ENCODE measurements around the gene NTN3. TPM values are rescaled to one million over a fixed set of nuclear protein-coding genes. Genes with fewer than 3 reads are reported as not detected.
A peak's percentile ranks its signal among the peaks of the same experiment; 100 is the strongest.

NTN3 gene
- total RNA-seq, 1 donor from 2014 or later: 0.30 TPM

- no peak for DNase-seq (ENCODE audit: low spot score)
- intact Hi-C loops (cut with DNase I): loop anchor here (10.0 kb wide), 1 partner anchor 153 kb away; no protein-coding TSS in a partner anchor
Measured at GRCh38 chr16:2487903-2488531, 16.9 kb downstream of the NTN3 start.

GRCh38 chr16:2489581-2489980, 18.5 kb downstream of the NTN3 start:
- no peak for DNase-seq (ENCODE audit: low spot score)
- intact Hi-C loops (cut with DNase I): loop anchor here (10.0 kb wide), 1 partner anchor 155 kb away; no protein-coding TSS in a partner anchor

GRCh38 chr16:2490190-2491105, 19.4 kb downstream of the NTN3 start:
- intact Hi-C loops (cut with DNase I): no loop called here
- no peak for DNase-seq (ENCODE audit: low spot score)

- DNase-seq (ENCODE audit: low spot score): no peak
- intact Hi-C loops (cut with DNase I): no loop called here
Measured at GRCh38 chr16:2492292-2492691, 21.2 kb downstream of the NTN3 start.

- no peak for DNase-seq (ENCODE audit: low spot score)
- intact Hi-C loops (cut with DNase I): no loop called here
Measured at GRCh38 chr16:2493605-2494004, 22.5 kb downstream of the NTN3 start.

- intact Hi-C loops (cut with DNase I): loop anchor here (5.0 kb wide), 1 partner anchor 67 kb away; the partner anchor contains the start of gene CCNF
Measured at GRCh38 chr16:2494616-2495015, 23.5 kb downstream of the NTN3 start.

GRCh38 chr16:2495041-2495440, 23.9 kb downstream of the NTN3 start:
- intact Hi-C loops (cut with DNase I): loop anchor here (5.0 kb wide), 1 partner anchor 68 kb away; the partner anchor contains the start of gene CCNF
- DNase-seq (ENCODE audit: low spot score): no peak

More at GRCh38 chr16:2494616-2495015, 23.5 kb downstream of the NTN3 start:
- no peak for DNase-seq (ENCODE audit: low spot score)

- intact Hi-C loops (cut with DNase I): loop anchor here (5.0 kb wide), 1 partner anchor 69 kb away; the partner anchor contains the start of gene CCNF
- DNase-seq (ENCODE audit: low spot score): no peak
Measured at GRCh38 chr16:2496223-2497115, 25.4 kb downstream of the NTN3 start.

- intact Hi-C loops (cut with DNase I): loop anchor here (5.0 kb wide), 1 partner anchor 70 kb away; the partner anchor contains the start of gene CCNF
- DNase-seq (ENCODE audit: low spot score): no peak
Measured at GRCh38 chr16:2497116-2497630, 26.1 kb downstream of the NTN3 start.

- intact Hi-C loops (cut with DNase I): loop anchor here (5.0 kb wide), 1 partner anchor 71 kb away; the partner anchor contains the start of gene CCNF
- DNase-seq (ENCODE audit: low spot score): no peak
Measured at GRCh38 chr16:2497695-2498484, 26.8 kb downstream of the NTN3 start.

- intact Hi-C loops (cut with DNase I): loop anchor here (5.0 kb wide), 1 partner anchor 71 kb away; the partner anchor contains the start of gene CCNF
- DNase-seq (ENCODE audit: low spot score): no peak
Measured at GRCh38 chr16:2498531-2499253, 27.6 kb downstream of the NTN3 start.

- no peak for DNase-seq (ENCODE audit: low spot score)
- intact Hi-C loops (cut with DNase I): loop anchor here (5.0 kb wide), 1 partner anchor 72 kb away; the partner anchor contains the start of gene CCNF
Measured at GRCh38 chr16:2499454-2499853, 28.4 kb downstream of the NTN3 start.

GRCh38 chr16:2499890-2500429, 28.9 kb downstream of the NTN3 start:
- intact Hi-C loops (cut with DNase I): loop anchor here (2.0 to 10.0 kb wide), 3 partner anchors 73 to 475 kb away; partner anchors contain the start of genes ABCA3, CCNF and NHERF2
- no peak for DNase-seq (ENCODE audit: low spot score)

GRCh38 chr16:2500430-2500917, 29.4 kb downstream of the NTN3 start:
- DNase-seq (ENCODE audit: low spot score): no peak
- intact Hi-C loops (cut with DNase I): loop anchor here (2.0 to 10.0 kb wide), 2 partner anchors 160 to 476 kb away; partner anchors contain the start of genes ABCA3 and NHERF2

- peak; percentile 91 for DNase-seq (ENCODE audit: low spot score)
- intact Hi-C loops (cut with DNase I): loop anchor here (2.0 to 10.0 kb wide), 2 partner anchors 160 to 476 kb away; partner anchors contain the start of genes ABCA3 and NHERF2
Measured at GRCh38 chr16:2500918-2501750, 30.0 kb downstream of the NTN3 start.

Measured in cardiac septum (tissue), 1 donor.